Inflammatory macrophage treated with lipopolysaccharide for 4 hours (primary cell): Measurements from ENCODE around the gene SSH2.
A peak's percentile ranks its signal among the peaks of the same experiment; 100 is the strongest.
"Not testable (repeated sequence)": the region's sequence is repeated elsewhere in the genome, so short reads cannot be mapped to it uniquely, and the experiment has no call there.

Experiments used
- DNase-seq: peaks from one replicate; pipeline ENCODE4 v3.0.0-alpha.2; 2020

SSH2 gene

DNA sequence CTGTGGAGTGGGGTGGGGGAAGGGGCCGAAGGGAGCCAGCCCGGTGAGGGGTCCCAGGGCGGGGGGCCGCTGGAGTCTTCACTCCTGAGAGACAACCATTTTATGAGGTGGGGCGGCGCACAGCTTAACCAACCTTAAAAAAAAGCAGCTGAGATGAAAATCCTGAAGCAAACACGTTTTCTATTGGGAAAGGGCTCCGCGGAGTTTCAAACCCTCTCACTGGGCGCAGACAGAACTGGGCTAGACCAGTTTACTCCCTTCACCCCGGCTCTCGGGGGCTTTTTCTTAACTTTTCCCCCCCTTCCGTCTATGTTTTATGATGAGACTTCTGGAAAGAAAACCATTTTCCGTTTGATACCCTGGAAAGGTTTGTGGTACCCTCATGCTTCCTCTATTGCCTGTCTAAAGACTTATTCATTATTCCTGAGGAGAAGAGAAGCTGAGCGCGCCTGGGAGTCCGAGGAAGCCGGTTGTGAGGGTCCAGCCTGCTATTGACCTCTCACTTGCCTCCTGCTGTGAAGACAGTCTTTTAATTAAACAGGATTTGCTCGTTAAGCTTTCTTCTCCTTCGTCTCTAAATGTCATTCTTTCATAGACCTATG, 482 bp upstream of the SSH2 start:
- DNase-seq: peak; percentile 29

DNA sequence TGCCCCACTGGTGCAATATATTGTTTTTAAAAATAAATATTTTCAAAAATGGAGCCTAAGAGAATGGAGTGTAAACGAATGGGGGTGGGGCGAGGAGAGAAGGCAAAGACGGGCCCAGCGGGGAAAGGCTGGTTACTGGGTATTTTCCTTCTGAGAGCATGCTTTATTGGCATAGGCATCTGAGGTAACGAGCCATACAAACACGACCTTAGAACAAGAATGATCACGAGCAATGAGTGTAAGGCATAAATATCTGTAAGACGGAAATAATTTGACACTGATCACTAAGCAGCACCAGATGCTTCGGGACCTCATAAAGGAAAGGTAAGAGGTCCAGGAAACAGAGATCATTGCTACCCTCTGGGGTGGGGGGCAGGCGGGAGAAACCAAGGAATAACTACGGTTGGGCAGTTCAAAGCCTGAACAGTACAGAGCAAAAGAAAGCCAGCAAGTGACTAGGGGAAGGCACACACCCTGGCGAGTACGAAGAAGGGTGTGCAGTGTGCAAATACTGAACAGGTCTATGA, 959 bp downstream of the SSH2 start:
- peak; percentile 33 for DNase-seq

DNA sequence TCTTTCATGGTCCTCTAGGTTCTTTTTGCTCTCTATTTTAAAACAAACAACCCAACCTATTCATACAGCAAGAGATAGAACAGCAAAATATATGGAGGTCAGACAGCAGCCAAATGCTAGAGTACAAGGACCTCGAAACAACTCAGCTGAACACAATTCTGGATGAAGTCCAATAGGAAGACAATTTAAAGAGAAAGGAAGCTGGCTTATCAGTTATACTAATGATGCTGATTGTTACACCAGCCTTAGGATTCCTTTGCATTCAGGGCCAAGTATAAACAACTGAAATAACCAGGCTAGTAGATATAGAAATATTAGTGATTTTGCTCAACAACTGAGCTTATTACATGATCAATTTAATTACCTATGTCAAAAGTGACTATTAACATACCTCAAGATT, 2.5 kb downstream of the SSH2 start:
- DNase-seq: no peak

DNA sequence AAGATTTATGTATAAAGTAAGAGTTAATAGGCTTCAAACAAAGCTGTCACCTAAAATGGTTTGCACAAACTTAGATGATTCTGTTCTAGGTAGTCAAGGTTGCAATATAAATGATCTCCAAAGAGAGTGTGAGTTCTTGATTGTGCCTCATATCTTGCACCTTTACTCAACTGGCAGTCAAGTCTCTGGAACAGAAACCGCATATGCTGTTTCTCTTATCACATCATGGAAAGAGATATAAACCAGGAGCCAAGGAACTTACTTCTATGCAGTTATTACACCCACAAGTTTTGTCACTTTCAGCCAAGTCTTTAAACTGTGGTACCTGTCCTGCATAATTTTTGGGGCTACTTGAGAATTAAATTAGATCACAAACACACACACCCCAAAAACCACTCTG, 5.2 kb downstream of the SSH2 start:
- no peak for DNase-seq

DNA sequence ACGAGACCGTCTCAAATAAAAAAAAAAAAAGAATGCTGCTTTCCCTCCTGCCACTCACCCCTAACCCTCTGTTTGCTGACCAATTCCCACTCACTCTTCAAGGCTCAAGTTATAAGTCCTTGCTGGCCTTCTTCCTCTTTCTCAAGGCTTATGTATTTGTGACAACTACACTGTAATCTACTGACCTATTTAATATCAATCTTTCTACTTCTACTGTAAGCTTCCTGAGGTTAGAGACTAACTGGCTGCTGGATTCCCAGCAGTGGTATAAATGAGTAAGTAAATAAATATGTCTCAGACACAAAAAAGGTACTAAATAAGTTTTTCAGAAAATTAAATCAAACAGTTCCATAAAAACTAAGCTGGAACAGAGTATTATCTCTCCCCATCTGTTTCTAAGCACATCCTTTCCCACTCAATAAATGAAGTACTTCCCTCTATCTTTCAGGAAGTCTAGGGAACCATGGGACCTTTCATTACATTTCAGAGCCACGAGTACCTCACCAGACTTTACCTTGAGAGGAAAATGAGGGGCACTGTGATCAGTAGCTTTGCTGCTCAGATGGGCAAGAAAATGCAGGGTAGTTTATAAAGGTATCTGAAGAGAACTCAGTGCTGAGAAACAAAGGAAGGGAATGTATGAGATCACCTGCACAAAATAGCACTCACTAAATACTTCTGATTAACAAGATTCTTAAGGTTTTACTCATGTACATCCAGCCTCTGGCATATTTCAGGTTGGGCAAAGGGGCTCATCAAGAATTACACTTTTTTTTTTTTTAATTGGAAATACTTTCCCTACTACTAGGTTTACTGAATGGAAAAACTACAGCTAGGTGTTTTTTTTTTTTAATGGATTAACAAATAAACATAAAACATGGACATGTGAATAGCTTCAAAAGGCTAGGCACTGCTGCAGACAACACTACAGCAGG, 10.8 kb downstream of the SSH2 start:
- peak; percentile 23 for DNase-seq

DNA sequence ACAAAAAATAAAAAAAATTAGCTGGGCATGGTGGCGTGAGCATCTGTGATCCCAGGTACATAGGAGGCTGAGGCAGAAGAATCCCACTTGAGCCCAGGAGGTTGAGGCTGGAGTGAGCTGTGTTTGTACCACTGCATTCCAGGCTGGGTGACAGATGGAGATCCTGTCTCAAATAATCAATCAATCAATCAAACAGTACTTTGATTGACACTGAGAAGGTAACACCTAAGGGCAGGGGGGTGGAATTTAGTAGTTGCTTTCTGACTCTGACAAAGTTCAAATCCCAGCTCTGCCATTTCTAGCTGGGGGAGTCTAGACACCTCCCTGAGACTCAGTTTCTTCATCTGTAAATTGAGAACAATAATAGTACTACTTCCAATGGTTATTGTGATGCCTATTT, 12.0 kb downstream of the SSH2 start:
- DNase-seq: no peak

DNA sequence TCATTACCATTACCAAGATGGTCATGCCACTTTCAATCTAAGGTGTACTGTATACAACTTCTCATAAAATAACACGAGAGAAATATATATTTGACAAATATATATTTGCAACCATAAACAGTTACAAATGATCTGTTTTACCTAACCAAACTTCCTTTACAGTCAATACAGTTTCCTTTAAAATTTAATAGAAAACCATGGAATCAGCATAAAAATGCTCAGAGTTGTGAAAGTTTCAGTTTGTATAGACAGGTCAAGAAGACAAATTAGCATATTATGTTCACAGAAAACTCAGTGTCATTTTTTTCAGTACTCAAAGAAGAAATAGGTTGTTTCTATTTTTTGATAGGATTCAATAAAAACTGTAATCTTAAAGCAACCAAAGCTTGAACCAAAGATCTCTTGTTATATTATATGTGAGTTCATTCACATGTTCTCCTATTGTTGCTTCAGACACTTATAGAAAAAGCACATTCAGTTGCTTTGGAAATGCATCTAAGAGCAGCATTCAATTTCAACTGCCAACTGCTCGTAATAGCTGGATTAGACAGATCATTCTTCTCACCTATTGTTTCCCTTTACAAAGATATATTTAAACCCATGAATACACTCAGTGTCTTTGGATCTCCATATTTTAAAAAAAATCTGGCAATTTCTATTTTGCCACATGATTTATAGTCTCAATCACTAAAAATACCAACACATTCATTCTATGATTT, 15.1 kb downstream of the SSH2 start:
- no peak for DNase-seq

DNA sequence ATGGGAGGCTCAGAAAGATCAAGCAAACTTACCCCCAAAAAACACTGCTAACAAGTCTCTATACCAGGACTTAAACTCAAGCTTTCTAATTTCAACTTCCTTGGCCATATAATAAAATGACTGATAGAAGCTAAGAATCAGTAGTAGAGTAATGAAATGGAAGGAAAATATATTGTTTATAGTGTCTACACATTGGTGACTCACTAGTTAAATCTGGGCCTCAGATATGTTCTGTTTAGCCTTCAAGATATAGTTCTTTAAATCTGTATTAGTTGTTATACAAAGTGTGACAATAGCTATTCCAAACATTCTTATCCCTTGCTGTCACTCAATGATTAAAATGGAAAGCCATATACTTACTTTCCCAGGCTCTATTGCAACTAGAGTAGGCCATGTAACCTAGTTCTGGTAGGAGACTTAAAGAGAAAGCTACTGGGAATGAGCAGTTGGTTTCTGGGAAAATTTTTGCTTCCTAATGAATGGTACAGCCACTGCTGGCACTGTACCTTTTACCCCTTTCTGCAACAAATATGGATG, 18.3 kb downstream of the SSH2 start:
- DNase-seq: no peak

DNA sequence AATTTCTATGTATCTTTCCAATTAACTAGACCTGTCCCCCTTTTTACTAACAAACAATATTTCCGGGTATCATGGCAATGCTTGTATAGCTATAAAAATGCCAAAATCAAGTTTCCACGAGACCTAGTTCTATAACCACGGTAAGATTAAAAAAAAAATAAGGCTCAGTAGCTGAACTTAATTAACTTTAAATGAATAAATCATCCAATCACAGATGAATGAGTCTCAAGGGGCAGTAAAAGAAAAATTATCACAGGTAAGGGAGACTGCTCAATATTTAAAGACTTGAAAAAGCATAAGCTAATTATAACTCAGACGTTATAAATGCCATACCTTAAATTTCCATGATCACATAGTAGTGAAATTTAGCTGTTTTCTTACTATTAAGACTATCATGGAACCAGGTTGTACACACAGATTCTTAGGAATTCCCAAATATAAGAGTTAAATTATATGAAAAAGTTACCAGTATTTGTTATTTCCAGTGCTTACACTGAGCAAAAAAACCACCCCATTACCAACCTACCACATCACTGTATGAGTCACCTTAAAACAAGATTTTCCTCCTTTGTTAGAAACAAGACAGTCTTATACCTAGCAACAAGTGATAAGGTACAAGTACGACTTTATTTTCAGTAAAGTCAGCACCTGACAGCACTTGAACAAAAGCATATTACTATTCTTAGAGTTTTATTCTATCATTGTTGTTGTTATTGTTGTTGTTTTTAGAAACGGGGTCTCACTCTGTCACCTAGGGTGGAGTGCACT, 20.6 kb downstream of the SSH2 start:
- DNase-seq: no peak

DNA sequence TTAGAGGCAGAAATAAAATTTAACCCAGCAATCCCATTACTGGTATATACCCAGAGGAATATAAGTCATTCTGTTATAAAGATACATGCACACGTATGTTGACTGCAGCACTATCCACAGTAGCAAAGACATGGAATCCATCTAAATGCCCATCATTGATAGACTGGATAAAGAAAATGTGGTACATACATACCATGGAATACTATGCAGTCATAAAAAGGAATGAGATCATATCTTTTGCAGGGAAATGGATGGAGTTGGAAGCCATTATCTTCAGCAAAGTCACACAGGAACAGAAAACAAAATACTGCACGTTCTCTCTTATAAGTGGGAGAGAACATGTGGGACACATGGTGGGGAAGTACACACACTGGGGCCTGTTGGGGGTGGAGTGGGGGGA, 23.1 kb downstream of the SSH2 start:
- DNase-seq: no peak

DNA sequence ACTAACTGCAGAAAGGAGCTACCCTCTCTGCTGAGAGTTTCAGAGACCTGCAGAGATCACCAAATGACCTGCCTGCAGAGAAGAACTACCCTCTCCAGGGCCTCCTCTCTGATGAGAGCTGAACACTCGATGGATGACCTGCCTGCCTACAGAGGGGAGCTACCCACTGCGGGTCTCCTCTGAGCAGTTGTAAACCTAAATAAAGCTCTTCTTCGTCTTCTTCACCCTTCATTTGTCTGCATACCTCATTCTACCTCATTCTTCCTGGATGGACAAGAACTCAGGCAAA, 24.2 kb downstream of the SSH2 start:
- no peak for DNase-seq

DNA sequence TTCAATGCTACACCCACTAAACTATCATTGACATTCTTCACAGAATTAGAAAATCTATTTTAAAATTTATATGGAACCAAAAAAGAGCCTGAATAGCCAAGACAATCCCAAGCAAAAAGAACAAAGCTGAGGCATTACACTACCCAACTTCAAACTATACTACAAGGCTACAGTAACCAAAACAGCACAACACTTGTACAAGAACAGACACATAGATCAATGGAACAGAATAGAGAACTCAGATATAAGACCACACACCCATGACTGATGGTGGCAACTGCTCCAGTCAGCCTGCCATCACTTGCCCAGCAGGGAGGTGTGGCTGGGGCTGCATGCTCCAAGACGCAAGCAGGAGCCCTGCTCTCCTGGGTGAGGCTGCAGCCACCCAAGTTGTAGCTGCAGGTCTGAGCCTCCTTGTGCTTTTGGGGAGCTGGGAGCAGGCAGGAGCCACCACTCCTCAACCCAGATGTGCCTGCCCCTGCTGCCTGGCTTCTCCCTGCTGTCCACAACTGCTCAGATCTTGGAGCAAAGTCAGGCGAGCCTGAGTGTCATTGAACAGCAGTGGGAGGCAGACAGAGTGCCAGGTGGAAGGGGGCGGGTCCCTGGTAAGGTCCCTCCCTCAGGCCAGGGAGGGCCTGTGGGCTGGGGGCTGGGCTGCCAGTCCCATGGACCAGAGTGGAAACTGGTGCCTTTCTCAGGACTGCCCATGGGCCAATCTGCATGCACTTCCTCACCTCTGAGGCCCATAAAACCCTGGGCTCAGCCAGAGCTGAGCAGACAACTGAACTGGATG, 24.7 kb downstream of the SSH2 start:
- no peak for DNase-seq

DNA sequence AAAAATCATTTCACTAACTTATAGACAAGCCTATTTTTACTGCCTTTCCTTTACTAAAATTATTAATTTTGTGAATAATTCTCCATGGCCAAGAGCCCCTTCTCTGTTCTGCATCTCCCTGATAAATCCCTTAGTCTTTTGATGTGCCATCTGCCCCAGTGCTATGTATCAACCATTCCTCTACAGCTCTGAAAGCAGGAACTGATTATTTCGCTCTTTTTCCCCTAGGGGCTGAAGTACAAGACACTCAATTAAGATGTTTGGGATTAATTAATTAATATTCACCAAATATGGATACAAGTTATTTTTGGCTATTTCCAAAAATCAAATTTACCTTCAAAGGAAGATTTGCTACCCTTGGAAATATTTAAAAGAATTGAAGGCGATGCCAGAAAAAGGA, 26.6 kb downstream of the SSH2 start:
- no peak for DNase-seq

DNA sequence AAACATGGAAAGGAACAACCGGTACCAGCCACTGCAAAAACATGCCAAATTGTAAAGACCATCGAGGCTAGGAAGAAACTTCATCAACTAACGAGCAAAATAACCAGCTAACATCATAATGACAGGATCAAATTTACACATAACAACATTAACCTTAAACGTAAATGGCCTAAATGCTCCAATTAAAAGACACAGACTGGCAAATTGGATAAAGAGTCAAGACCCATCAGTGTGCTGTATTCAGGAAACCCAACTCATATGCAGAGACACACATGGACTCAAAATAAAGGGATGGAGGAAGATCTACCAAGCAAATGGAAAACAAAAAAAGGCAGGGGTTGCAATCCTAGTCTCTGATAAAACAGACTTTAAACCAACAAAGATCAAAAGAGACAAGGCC, 32.9 kb downstream of the SSH2 start:
- DNase-seq: not testable (repeated sequence)

DNA sequence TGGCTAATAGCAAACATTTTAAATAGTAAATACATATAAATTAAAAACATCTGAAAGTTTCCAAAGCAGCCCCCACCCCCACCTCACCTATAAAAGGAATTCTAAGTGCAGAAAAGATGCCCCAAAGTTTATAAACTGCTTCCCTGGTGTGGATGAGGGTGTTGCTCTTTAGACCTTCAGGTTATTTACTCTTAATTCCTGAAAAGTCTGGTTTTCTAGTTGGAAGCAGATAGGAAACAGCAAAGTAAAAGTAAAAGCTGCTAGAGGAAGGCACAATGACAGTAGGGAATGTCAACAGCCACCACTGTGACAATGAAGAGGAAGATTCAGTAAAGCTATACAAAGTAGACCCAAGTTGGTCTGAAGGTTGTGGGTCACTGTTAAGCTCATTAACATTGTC, 37.8 kb downstream of the SSH2 start:
- peak; percentile 6 for DNase-seq

DNA sequence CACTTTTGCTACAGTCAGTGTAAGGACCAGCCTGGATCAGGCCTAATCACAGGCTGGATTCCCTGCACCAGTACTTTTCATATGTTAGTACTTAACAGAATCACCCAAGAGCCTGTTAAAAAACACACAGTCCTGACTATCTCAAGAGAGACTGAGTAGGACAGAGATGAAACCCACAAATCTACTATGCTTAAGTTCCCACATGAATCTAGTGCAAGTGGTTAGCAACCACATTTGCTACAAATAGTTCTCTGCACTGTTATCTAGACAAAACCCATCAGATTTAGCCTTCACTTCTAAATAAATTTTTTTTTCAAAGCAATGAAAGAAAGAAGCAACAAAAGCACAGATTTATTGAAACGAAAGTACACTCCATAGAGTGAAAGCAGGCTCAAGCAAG, 38.9 kb downstream of the SSH2 start:
- no peak for DNase-seq

DNA sequence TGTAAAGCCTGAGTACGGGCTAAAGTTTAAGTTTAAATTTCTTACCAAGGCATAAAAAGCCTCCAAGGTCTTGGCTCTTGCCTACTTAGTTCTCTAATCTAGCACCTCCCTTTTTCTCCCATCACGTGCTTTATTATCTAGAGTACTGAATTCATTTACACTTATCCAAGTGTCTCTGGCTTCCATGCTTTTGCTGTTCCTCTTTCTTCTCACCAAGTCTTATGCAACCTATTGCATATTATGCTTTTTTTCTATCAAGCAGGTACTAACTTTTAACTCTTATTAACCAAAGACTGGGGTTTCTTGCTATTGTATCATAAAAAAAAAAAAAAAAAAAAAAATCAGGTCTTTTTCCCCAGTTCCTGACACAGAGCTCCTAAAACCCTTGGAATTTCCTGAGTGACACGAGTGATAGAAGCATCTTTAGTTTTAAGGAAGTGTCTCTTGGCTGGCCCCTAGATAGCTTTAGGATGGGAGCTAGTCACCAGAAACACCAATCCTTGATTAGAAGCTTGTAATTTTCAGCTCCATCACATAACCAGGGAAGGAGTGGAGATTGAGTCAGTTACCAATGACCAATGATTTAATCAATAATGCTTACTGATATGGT, 44.9 kb downstream of the SSH2 start:
- DNase-seq: peak; percentile 70

DNA sequence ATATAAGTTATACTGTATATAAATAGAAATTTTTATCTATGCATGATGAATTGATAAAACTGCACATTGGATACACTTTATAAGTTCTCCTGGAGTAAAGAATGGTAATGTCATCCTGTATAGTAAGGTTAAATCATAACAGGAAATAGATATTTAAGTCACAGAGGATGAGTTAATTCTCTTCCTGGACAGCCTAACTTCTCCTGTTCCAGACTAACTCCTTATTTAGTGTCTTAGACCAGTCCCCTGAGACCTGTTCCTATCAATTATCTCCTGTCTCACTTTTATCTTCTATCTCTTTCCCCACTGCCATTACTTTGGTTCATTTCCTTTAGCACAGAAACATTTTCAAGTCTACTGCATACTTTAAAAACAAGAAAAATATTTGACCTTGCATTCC, 46.5 kb downstream of the SSH2 start:
- peak; percentile 12 for DNase-seq

DNA sequence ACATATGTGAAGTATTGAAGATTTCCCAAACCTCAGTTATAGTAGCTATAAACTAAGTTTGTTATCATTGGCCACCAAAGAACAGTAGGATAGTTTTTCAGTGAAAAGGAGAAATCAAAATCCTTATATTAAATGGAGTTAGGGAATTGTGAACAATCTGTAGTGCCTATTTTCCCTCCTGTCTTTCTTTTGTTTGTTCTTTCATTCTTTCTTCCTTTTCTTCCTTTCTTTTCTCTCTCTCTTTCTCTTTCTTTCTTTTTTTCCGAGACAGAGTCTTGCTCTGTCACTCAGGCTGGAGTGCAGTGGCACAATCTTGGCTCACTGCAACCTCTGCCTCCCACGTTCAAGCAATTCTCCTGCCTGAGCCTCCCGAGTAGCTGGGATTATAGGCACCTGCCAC, 48.8 kb downstream of the SSH2 start:
- DNase-seq: no peak

DNA sequence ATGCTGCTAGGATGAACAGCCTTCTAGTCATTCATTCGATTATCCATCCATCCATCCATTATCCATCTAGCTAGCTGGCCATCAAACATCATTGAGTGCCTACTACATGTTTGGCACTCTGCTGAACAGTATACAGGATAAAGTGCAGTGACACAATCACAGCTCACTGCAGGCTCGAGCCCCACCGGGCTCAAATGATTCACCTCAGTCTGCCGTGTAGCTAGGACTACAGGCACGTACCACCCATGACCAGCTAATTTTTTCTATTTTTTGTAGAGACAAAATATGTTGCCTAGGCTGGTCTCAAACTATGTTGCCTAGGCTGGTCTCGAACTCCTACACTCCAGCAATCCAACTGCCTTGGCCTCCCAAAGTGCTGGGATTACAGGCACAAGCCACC, 50.0 kb downstream of the SSH2 start:
- DNase-seq: no peak

DNA sequence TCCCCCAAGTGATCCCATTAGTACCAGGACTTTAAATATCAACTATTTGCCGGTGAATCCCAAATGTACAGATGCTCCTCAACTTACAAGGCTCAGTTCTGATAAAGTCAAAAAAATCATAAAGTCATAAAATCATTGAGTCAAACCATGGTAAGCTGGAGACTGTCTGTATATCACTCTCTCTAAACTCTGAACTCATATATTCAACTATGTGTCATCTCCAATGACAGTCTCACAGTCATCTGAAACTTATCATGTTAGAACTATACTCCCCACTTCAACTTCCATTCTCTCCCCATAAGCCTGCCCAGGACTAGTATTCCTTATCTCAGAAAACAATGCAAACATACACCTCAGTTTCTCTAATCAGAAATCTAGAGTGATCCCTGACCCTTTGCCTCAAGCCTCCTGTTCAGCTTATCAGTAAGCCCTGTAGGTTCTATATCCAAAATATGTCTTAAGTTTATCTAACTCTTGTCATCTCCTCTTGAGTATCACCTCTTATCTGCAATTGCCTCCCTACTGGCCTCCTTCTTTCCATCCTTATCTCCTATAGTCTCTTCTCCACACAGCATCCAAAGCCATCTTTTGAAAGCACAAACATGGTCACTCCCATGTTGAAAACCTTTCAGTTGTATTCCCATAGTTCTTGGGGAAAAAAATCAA, 55.0 kb downstream of the SSH2 start:
- no peak for DNase-seq
